Measurements from ENCODE around the gene STK32C.

Gene STK32C

DNA sequence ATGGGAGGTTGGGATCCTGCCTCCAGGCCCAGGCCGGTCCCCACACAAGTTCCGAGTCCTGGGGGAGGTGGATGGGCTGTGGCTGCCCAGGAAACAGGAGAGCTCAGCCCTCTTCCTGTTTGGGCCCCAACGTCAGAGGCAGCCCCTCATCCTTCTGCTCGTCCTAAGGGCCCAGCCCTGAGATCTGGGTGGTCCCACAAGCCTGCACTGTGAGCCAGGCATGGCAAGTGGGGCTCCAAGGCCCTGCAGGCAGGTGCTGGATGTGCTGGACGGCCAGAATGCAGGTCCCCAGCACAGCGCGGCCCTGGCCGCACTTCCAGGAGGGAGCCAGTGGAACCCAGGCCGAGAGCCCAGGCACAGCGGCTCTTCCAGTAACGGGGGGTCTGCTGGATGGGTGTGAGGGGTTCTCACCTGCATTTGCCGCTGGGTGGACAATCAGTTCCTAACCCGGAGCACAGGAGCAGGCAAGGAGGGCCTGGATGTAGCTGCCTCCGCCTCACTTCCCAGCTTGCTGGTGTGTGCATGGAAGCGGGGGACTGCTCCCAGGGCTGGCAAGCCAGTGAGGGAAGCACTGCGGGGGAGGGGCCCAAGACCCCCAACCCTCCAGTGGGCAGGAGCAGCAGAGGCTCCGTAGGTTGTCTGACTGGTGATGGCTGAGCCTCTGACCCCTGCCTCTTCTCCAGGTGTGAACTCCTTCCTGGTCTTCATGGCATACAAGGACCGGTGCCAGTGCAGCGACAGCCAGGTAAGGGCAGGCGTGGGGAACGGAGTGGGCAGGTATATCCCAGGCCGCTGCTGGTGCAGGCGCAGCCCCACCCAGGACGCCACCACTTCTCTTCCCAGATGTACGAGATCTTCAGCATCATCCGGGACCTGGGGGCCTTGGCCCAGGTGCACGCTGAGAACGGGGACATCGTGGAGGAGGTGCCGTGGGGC is 111.3 kb downstream of the STK32C start:
- DNase-seq = no peak

DNA sequence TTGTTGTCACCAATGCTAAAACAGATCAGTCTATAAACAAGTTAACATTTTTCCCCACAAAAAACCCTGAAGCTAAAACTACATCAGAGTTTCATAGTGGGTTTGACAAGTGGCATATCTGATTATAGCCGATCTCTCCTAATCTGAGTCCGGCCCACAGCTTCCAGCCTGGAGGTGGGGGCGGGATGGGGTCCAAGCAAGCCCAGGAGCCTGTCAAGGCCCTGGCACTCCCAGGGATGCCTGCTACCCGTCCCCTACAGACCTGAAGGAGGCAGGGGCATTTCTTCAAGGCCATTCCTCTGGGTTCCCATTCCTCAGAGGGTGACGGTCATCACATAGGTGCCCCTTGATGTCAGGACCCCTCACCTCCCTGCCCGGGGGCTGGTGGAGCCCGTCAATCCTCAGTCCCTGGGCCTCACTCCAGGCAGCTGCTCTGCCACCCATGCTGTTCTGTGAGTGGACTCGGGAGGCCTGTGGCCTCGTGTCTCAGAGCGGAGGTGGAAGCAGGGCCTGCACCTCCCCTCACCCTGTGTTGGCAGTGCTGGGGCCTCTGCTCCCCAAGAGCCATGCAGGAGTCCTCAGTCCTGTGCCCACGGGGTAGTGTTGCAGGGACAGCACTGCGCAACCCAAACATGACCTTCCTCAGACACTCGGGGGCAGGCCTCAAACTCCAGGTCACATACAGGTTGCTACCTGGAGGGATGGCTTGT is 112.2 kb downstream of the STK32C start:
- no peak for DNase-seq

DNA sequence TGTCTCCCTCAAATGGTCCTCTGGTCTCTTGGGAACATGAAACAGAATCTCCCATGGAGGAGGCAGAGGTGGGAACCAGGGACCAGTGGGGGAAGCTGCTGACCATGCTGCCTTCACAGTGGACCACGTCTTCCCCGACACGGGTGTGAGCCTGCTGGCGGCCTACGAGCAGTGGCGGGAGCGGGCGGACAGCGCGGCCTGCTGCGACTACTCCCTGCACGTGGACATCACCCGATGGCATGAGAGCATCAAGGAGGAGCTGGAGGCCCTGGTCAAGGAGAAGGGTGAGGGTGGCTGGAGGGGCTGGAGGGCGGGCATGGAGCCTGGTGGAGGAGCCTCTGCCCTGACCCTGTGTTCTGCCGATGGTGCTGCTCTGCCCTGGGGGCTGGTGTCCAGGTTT is 113.0 kb downstream of the STK32C start:
- DNase-seq = no peak

DNA sequence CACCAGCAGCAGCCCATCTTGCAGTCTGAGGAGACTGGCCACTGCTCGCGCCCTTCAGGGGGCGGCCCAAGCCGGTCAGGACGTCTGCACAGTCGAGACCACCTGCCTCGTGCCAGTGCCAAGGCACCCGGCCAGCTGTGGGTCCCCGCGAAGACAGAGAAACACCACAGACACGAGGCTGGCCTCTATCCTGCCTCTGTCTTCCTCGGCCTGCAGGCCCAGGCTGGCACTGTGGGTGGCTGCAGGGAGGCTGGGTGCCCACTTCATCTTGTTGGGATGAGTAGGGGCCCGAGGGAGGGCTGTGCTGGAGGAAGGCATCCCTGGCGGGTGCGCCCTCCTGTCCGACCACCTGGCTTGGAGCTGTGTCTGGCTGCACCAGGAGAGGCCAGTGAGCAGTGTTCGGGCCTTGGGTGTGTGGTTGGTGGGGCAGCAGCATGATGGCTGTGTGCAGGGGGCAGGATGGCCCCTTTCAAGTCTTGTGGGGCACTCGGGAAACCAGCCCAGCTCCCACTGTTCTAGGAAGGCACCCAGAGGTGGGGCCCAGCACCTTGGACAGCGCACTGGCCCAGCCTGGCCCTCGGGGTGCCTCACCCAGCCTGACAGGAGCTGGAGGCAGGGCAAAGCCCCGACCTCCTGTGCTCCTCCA is 113.7 kb downstream of the STK32C start:
- DNase-seq = peak in 1 of 2 experiments; percentile 23

DNA sequence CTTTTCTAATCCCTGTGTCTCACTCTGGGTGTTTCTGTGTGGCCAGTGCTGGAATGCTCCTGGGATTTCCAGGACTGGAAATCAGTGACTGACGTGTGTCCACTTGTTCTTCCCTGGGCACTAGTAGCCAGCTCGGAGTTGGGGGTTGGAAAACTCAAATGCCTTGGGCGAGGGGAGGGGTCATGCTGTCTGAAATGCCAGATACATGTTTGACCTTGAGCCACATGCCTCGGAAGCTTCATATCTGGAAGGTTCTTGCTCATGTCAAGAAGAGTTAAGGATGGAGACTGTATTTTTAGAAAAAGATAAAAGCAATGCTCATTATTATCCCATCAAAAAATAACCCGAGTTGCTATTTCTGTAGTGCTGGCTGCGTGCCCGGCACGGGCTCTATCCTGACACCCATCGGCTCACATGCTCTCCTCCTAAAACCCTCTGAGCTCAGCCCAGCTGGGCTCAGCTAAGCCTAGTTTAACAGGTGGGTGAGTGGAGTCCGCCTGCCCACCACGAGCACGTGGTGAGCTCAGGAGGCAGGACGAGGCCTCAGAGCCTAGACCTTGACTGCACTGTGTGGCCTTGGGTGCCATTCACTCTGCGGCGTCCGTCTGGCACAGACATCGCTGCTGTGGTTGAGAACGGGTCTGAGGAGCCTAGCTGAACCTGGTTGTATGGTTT is 114.6 kb downstream of the STK32C start:
- DNase-seq = no peak

DNA sequence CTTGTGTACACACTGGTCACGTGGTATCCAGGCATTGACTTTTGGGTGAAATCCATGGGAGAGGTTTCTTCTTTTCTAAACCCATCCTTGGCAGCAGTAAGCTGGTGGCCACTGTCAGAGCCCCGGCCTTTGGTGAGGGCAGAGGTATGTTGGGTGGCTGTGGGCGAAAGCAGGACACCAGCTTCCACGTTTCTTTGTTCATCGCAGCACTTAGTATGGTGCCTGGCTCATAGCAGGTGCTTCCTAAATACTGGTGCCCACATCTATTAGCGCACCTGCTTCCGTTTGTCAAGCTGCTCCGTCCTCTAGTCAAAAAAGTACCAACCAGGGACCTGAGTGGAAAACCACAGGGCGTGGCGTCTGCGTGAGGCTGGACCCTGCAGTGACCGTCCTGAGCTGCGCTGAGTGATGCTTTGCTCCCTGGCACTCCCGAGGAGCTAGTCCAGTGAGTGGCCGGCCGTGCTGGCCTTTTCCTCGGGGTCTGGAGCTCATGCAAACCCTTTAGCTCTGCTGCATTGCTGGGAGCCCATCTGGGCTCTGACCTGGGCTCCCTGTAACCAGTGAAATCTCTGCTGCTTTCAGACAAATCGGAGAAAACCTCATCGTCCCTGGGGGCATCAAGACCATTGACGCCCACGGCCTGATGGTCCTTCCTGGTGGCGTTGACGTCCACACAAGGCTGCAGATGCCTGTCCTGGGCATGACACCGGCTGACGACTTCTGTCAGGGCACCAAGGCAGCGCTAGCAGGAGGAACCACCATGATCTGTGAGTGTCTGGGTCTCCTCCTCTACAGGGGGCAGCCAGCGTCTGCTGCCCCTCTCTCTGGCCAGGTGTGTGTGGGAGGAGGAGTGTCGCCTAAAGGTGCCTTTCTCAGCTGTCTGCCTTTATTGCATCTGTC is 115.4 kb downstream of the STK32C start:
- DNase-seq = no peak

DNA sequence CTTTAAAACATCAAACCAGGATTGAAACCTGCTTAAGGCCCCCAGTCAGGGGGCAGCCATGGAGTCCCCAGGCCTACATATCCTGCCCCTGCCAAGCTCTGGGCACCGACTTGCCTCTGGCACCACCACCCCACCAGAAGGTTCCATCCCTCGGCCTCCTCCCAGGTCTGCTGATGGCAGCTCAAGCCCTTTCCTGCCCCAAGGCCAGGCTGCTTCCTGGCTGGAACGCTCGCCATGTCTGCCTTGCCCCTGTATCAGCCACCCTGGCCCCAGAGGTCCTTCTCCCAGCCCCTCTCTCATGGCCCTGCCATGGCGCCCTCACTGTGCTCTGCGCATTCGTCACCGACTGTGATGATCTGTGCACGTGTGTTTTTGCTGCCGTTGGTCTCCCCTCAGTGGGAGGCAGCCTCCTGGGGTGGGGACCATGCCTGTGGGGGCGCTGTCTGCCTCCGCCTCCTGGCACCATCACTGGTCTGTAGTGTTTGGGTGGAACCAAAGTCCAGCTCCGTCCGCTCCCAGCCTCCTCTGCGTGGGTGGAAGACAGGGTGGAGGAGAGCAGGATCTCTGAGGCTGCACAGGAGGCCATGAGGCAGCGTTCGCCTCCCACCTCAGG is 117.8 kb downstream of the STK32C start:
- DNase-seq = no peak

DNA sequence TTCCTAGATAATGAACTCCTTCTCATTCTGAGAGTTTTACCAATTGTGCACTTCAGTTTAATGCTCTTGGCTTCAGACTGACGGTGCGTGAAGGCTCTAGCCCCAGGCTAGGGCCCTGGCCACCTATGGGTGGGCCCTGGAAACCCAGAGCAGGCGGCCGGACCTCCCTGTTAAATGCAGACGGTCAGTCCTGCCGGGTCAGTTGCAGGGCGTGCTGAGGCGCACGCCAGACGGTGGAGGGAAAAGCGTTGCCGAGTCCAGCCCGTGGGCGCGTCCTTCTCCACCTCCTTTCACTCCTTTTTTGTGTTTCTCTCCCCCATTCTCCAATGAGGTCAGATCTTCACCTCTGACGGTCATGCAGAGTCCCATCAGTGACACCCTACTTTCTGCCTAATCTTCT is 118.7 kb downstream of the STK32C start:
- DNase-seq = no peak

DNA sequence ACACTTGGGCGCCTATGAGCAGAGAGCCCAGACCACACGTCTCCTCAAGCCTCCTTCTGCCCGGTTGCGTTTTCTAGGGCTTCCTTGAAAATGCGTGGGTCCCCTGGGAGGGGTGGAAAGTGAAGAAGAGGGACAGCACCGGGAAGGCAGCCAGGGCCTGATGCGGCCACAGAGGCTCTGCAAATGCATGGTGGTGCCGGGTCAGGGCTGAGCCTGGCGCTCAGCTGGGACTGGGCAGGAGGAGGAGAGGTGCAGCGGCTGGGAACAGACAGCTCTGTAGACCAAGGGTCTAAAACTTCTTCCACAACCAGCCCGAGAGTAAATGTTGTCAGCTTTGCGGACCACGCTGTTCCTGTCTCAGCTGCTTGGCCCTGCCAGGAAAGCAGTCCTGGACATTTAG is 119.4 kb downstream of the STK32C start:
- DNase-seq = no peak

DNA sequence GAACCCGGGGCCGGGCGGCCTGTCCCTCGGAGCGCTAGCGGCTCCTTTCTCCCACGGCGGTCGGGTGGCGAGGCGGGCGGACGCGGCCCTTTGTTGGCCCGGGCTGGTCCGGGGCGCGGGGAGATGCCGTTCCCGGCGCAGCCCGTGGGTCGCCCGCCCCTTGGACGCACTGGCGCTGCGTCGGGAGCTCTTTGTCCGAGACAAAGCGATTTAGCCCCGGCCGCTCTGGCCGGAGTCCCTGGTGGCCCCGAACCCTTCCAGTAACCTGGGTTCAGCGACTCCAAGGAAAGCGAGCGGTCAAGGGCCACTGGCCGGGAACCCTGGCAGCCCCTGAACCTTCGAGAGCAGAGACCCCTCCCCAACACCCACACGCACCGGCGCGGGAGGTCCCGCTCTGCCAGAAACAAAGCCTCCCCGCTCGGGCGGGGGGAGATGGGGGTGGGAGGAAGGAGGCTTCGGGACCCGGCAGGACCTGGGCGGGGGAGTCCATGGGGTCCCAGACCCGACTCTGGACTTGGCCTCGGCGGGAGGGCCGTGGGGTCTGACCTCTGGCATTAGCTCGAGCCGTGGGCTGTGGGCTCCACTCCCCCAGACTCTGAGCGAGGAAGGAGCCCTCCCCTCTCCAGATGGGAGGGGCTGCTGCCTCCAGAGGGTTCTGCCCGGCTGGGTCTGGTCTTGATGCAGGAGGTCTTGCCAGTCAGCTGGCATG is 120.2 kb downstream of the STK32C start:
- no peak for DNase-seq

DNA sequence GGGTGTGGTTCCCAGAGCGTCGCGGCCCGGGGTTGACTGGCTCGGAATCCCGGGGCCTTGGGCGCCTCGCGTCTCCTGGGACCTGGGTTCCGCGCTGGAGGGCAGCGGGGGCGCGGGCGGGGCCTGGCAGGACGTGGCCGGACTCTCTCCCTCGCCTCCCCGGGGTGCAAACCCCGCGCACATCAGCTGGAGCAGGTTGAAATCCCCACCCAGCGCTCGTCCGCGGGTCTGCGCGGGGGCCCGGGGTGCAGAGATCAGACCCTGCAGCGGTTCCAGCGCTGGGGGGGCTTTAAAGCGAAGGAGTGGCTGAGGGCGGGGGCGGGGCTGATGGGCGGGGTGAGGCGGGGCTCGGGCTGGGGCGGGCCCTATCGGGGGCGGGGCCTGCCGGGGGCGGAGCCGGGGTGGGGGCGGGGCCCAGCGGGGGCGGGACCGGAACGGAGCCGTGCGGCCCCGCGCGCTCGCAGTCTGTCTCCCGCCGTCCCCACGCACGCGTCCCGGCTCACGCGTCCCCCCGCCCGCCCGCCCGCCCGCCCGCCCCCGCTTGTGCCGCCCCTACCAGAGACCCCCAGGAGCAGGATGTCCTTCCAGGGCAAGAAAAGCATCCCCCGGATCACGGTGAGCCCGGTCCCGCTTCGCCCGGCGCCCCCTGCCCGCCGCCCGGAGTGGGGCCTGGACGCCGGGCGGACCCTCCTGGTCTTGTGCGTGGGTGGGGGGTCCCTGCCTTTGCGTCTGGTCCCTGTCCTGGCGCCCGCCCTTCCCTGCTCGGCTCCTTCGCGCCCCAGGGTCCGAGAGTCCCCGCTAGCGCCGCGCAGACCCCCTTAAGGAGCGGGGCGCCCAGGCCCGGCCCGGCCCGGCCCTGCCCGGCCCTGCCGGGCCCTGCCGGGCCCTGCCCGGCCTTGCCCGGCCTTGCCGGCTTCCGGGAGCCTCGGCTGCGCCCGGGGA is 121.0 kb downstream of the STK32C start, which contains the start of gene DPYSL4:
Gene DPYSL4, plus strand, starts transcription at position 461 of the 942 bp plus-strand sequence. Its CDS starts 116 bp downstream, at position 577.
- DNase-seq = peak in 1 of 2 experiments; percentile 38

DNA sequence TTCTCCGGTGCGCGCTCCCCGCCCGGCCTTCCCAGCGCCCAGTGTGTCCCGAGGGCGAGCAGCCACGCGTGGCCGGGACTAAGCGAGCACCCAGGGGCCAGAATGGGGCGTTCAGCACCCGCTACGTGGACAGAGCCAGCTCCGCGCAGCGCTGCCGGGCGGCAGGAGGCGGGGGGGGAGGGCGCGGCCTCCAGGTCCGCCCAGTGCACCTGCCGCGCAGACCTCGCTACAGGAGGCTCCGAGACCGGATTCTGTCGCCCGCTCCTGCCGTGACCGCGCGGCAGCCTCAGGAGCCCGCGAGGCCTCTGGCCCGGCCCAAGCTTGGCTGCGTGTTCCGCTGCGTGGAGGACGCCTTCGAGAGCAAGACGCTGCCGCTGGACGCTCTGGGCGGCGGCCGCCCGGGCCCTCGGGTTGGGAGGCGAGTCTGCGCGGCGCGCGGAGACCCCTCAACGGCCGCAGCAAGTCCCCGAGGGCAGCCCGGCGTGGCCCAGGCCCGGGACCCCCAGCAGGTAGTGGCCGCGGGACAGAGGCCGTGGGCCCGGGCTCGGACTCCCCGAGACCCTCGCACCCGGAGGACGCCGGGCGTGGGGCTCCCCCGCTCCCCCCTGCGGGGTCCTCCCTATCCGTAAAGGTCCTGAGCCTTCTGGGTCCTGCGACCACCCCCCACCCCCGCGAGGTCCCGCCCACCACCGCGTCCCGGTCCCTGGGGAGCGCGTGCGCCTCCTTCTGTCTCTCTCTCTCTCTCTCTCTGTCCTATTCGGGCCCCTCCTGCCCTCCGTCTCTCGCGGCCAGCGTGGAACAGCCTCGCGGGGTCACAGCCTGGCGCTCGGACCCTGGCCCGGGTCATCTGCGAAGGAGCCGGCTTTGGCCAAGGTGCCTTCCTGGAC is 121.9 kb downstream of the STK32C start:
- DNase-seq = peak; percentile 44 to 48

DNA sequence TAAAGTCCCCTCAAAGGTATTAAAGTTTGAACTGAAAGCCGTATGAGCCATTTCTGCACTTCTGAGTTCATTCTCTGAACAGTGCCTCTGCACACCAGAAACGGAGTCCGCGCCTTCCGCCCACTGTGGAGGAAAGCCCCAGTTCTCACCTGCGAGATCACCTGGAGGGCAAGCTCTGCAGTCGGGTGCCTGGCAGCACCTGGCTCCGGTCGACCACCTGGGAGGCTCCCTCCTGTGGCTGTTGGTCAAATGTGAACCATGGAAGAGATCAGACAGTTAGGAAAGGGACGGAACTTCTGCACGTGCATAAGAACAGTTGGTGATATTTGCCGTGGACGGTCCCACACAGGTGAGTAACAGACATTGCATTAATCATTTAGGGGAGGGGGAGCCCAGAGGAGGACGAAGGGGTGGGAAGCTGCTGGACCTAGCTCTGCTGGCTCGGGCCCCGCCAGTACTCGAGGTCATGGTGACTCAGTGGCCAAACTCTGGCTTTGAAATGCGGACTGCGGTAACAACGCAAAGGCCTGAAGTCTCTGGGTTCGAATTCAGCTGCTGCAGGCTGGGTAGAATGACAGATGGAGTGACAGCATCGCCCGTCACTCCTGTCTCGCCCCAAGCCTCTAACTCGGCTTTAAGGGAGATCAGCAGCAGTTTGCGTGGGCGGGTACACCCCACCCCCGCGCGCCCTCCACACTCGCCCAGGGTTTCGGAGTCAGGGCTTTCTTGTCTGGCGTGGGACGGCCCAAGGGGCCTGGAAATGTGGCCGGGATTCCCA is 122.7 kb downstream of the STK32C start:
- DNase-seq = peak in 1 of 2 experiments; percentile 18

DNA sequence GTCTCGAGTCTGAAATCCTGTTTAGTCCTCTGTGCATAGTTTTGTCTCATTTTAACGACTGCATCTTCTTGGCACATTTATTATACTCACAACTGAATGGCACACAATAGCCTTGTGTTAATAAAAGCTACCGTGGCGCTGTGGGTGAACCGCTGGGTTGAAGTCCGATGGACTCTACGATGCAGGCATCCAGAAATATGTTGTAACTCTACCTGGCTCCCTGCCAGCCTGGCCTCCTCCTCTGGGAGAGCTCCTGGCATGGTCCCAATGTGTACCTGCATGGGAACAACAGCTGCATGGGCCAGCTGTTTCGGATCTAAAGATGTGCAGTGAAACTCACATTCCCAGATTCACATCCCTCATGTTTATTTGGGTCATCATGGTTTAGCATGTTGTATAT is 124.7 kb downstream of the STK32C start:
- no peak for DNase-seq

DNA sequence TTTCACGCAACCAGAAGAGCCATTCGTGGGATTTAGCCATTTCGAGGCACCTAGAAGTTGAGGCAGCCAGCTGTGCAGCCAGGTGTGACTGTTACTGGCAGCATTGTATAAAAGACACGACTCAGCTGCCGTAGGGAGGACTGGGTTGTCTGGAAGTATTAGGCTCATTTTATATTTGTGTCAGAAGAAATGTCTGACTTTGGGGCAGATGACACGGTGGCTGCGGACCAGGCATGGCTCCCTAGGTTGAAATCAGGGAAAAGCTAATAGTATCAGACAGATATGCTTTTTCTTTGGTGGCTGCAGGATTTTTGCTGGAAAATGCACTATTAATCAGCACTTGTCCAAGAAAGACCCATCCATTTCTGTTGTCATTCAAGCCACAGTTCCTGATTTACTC is 125.2 kb downstream of the STK32C start:
- no peak for DNase-seq

DNA sequence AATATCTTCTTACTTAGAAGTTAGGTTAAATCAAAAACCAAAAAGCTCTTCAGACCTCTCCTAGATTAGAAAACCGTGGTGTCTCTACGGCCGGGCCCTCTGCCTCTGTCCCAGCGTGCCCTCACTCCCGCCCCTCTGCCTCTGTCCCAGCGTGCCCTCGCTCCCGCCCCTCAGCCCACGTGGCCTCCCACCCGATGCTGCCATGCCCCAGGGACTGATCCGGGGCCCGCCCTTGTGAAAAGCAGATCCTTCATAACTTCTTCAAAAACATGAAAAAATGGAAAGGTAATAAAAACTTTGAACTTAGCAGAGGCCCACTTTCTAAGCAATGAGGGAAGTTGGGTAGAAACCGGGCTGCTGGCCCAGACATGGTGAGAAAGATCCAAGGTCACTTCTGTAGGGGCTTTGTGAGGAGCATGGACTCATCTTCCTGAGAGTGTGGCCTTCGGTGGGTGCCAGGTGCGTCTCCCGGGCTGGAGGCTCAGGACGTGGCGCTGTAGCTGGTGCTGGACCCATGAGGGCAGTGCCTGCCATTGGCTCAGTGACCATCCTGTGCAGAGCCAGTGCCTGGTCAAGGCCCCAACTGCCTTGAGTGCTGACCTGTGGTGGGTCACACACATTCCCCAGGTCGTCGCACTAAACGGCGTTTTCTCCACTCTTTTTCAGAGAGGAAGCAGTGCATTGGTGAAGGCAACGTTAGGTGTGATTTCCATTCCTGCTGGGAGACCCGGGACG is 125.9 kb downstream of the STK32C start:
- no peak for DNase-seq

DNA sequence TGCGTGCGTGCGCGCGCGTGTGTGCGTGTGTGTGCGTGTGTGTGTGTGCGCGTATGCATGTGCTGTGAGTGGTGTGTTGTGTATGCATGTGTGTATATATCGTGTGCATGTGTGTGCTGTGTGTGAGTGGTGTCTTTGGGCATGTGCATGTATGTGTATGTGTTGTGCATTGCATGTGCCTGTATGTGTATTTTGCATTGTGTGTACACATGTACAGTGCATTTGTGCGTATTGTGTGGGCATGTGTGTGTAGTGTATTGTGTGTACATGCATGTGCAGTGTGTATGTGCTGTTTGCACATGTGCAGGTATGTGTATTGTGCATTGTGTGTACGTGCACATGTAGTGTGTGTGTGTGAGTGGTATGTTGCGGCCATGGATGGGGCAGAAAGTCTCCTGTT is 127.0 kb downstream of the STK32C start:
- no peak for DNase-seq

Measured in stimulated activated CD4-positive, alpha-beta T cell treated with anti-CD3 and anti-CD28 coated beads, Interleukin-4, amount 100 ng/mL, for 4 hours (primary cell).